Uterus (tissue), 2 donors: ENCODE data around the gene POLR1D.

Experiments used
- CTCF ChIP-seq, 4 experiments: fragments of 200-600 bp in 2 of 4; fragments of 450-650 bp in 2 of 4; sonication (generic) in 2 of 4; IDR thresholded peaks; one replicate each; pipeline ENCODE4 v1.5.1; 2016 to 2019; ENCODE audit warnings: antibody characterized with exemption in 4 of 4, mild to moderate bottlenecking in 2 of 4, moderate library complexity in 1 of 4
- POLR2A ChIP-seq, 2 donors: fragments of 450-650 bp; IDR thresholded peaks; one replicate each; pipeline ENCODE4 v1.6.1; 2016; ENCODE audit warnings: antibody characterized with exemption in 2 of 2, mild to moderate bottlenecking in 1 of 2, moderate library complexity in 1 of 2

- no peak for TF ChIP-seq CTCF (IDR thresholded peaks at IDR 0.05)
- no peak for TF ChIP-seq POLR2A (IDR thresholded peaks at IDR 0.05)
These were observed 1.2 kb downstream of the POLR1D start for GRCh38 chr13:27622881-27623280.
